Measurements from ENCODE around the gene NDOR1.

NDOR1 gene

GRCh38 chr9:137181680-137182079 lies 23.8 kb upstream of the NDOR1 start:
- H3K4me3 ChIP-seq (ENCODE audit: low read depth, low read length, poor library complexity, severe bottlenecking), result no peak overlapping the region

GRCh38 chr9:137182836-137183235 lies 22.7 kb upstream of the NDOR1 start:
- Histone ChIP-seq H3K79me2 (ENCODE audit: insufficient read depth, low read length) (peaks cover 2% of the 10 kb centered on the region), H3K9me3 (ENCODE audit: low read length) (no peaks in the 10 kb centered on the region), H3K4me1 (ENCODE audit: insufficient read depth, low read length, severe bottlenecking) (peaks cover 19% of the 10 kb centered on the region), H3K9ac (ENCODE audit: low read length) (no peak overlapping the region), H2AFZ (ENCODE audit: low read length) (no peak overlapping the region), H3K27me3 (ENCODE audit: insufficient read depth, low read length) (no peaks in the 10 kb centered on the region), H3K9me2 (ENCODE audit: low read depth, low read length) (no peaks in the 10 kb centered on the region), H3K27ac (ENCODE audit: low read depth, low read length, poor library complexity, severe bottlenecking) (no peak overlapping the region), H3K36me3 (ENCODE audit: insufficient read depth, low read length) (peaks cover 45% of the 10 kb centered on the region), H3K4me3 (ENCODE audit: low read depth, low read length, poor library complexity, severe bottlenecking) (no peak overlapping the region), H3F3A (ENCODE audit: insufficient read depth, low read length) (no peaks in the 10 kb centered on the region), H4K20me1 (ENCODE audit: insufficient read depth, low read length) (no peaks in the 10 kb centered on the region), H3K4me2 (ENCODE audit: low read length) (no peak overlapping the region)
- TF ChIP-seq EZH2 (IDR thresholded peaks at IDR 0.05; ENCODE audit: borderline replicate concordance, low read length), result no peak
- TF ChIP-seq CTCF (IDR thresholded peaks at IDR 0.05; ENCODE audit: low read length), result no peak

More at GRCh38 chr9:137181680-137182079, 23.8 kb upstream of the NDOR1 start:
- H2AFZ ChIP-seq (ENCODE audit: low read length), result no peak overlapping the region
- H3K9me3 ChIP-seq (ENCODE audit: low read length), result no peaks in the 10 kb centered on the region
- no peaks in the 10 kb centered on the region for H4K20me1 ChIP-seq (ENCODE audit: insufficient read depth, low read length)
- H3K36me3 ChIP-seq (ENCODE audit: insufficient read depth, low read length), result peaks cover 41% of the 10 kb centered on the region
- TF ChIP-seq EZH2 (IDR thresholded peaks at IDR 0.05; ENCODE audit: borderline replicate concordance, low read length), result no peak
- no peak for TF ChIP-seq CTCF (IDR thresholded peaks at IDR 0.05; ENCODE audit: low read length)
- no peak overlapping the region for H3K9ac ChIP-seq (ENCODE audit: low read length)
- no peaks in the 10 kb centered on the region for H3K9me2 ChIP-seq (ENCODE audit: low read depth, low read length)
- H3K79me2 ChIP-seq (ENCODE audit: insufficient read depth, low read length), result no peaks in the 10 kb centered on the region
- H3K4me2 ChIP-seq (ENCODE audit: low read length), result no peak overlapping the region
- no peaks in the 10 kb centered on the region for H3F3A ChIP-seq (ENCODE audit: insufficient read depth, low read length)
- H3K4me1 ChIP-seq (ENCODE audit: insufficient read depth, low read length, severe bottlenecking), result peaks cover 8% of the 10 kb centered on the region
- H3K27me3 ChIP-seq (ENCODE audit: insufficient read depth, low read length), result no peaks in the 10 kb centered on the region
- no peak overlapping the region for H3K27ac ChIP-seq (ENCODE audit: low read depth, low read length, poor library complexity, severe bottlenecking)

- Histone ChIP-seq H3K9me3 (ENCODE audit: low read length) (no peaks in the 10 kb centered on the region), H3K4me3 (ENCODE audit: low read depth, low read length, poor library complexity, severe bottlenecking) (no peak overlapping the region), H3K36me3 (ENCODE audit: insufficient read depth, low read length) (peaks cover 45% of the 10 kb centered on the region), H3K27me3 (ENCODE audit: insufficient read depth, low read length) (no peaks in the 10 kb centered on the region), H3K9ac (ENCODE audit: low read length) (no peak overlapping the region), H3K79me2 (ENCODE audit: insufficient read depth, low read length) (peaks cover 4% of the 10 kb centered on the region), H3K4me1 (ENCODE audit: insufficient read depth, low read length, severe bottlenecking) (peaks cover 21% of the 10 kb centered on the region), H3K27ac (ENCODE audit: low read depth, low read length, poor library complexity, severe bottlenecking) (no peak overlapping the region), H3K4me2 (ENCODE audit: low read length) (no peak overlapping the region), H4K20me1 (ENCODE audit: insufficient read depth, low read length) (no peaks in the 10 kb centered on the region), H3F3A (ENCODE audit: insufficient read depth, low read length) (no peaks in the 10 kb centered on the region), H2AFZ (ENCODE audit: low read length) (no peak overlapping the region), H3K9me2 (ENCODE audit: low read depth, low read length) (no peaks in the 10 kb centered on the region)
- TF ChIP-seq EZH2 (IDR thresholded peaks at IDR 0.05; ENCODE audit: borderline replicate concordance, low read length), result no peak
- TF ChIP-seq CTCF (IDR thresholded peaks at IDR 0.05; ENCODE audit: low read length), result no peak
Observed at GRCh38 chr9:137183980-137184595, 21.4 kb upstream of the NDOR1 start.

Data from OCI-LY1 (cell line).